ENCODE data around the gene FOXK2. TPM values are rescaled to one million over a fixed set of nuclear protein-coding genes. Genes with fewer than 3 reads are reported as not detected.

Gene FOXK2
- total RNA-seq (2022): 85.9 and 104 TPM in 2 replicates
- percentile 80 among the genes with signal in this experiment for Bru-seq, nascent RNA
- percentile 89 among the genes with signal in this experiment for BruChase-seq, experiment 1, labeled RNA remaining after a 6-hour chase
- percentile 82 among the genes with signal in this experiment for BruChase-seq, experiment 2, labeled RNA remaining after a 2-hour chase
- long read RNA-seq, full-length matches to known transcripts: 78 of 110 reads
- long read RNA-seq, partial matches to known transcripts: 17 of 110 reads
- long read RNA-seq, other reads (novel, unspliced or antisense): 15 of 110 reads

GRCh38 chr17:82518826-82519810 lies at the start of gene FOXK2:
Gene FOXK2 (plus strand): TSS chr17:82519732. CDS start chr17:82519889, 157 bp downstream.
- intact Hi-C loops (cut with micrococcal nuclease): no loop called here
- CTCF ChIA-PET: interaction anchor here (0.8 to 1.2 kb wide), 2 partner anchors 9 to 23 kb away, joined by 4 read pairs; no protein-coding TSS in a partner anchor
- H3K9me3 Mint-ChIP-seq (ENCODE audit: unreplicated experiment): no peaks in the 10 kb centered on the region
- H3K27me3 Mint-ChIP-seq (ENCODE audit: insufficient read depth, unreplicated experiment): no peaks in the 10 kb centered on the region
- TF ChIP-seq, protein P1, sequence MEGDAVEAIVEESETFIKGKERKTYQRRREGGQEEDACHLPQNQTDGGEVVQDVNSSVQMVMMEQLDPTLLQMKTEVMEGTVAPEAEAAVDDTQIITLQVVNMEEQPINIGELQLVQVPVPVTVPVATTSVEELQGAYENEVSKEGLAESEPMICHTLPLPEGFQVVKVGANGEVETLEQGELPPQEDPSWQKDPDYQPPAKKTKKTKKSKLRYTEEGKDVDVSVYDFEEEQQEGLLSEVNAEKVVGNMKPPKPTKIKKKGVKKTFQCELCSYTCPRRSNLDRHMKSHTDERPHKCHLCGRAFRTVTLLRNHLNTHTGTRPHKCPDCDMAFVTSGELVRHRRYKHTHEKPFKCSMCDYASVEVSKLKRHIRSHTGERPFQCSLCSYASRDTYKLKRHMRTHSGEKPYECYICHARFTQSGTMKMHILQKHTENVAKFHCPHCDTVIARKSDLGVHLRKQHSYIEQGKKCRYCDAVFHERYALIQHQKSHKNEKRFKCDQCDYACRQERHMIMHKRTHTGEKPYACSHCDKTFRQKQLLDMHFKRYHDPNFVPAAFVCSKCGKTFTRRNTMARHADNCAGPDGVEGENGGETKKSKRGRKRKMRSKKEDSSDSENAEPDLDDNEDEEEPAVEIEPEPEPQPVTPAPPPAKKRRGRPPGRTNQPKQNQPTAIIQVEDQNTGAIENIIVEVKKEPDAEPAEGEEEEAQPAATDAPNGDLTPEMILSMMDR (IDR thresholded peaks at IDR 0.05; ENCODE audit: unreplicated experiment): no peak
- no TSS peak for BruUV-seq (replicated peaks)
- H3K27ac Mint-ChIP-seq (ENCODE audit: low read depth, unreplicated experiment): peak within 1 kb of the TSS; percentile 61
- H3K36me3 Mint-ChIP-seq (ENCODE audit: insufficient read depth, unreplicated experiment): peaks cover 12% of the 10 kb centered on the region
- H3K4me3 Mint-ChIP-seq (ENCODE audit: unreplicated experiment): peak within 1 kb of the TSS; percentile 79
- peak; percentile 89 for DNase-seq (ENCODE audit: unreplicated experiment)
- H3K4me1 Mint-ChIP-seq (ENCODE audit: insufficient read depth, unreplicated experiment): peaks cover 15% of the 10 kb centered on the region
- POLR2A ChIA-PET: interaction anchor here (0.6 to 5.5 kb wide), 27 partner anchors 11 to 412 kb away, joined by 3 to 165 read pairs (median 5); partner anchors contain the start of genes NARF, SECTM1 and SLC16A3

GRCh38 chr17:82470065-82470464 lies 49.5 kb upstream of the FOXK2 start:
- no peak overlapping the region for H3K4me3 Mint-ChIP-seq (ENCODE audit: unreplicated experiment)
- TF ChIP-seq, protein P1 (IDR thresholded peaks at IDR 0.05; ENCODE audit: unreplicated experiment): no peak
- BruUV-seq (replicated peaks): no TSS peak

GRCh38 chr17:82474223-82475010 lies 45.1 kb upstream of the FOXK2 start:
- peaks cover 62% of the 10 kb centered on the region for H3K36me3 Mint-ChIP-seq (ENCODE audit: insufficient read depth, unreplicated experiment)
- no peak overlapping the region for H3K4me3 Mint-ChIP-seq (ENCODE audit: unreplicated experiment)
- H3K27ac Mint-ChIP-seq (ENCODE audit: low read depth, unreplicated experiment): no peak overlapping the region
- TF ChIP-seq, protein P1 (IDR thresholded peaks at IDR 0.05; ENCODE audit: unreplicated experiment): no peak
- DNase-seq (ENCODE audit: unreplicated experiment): no peak
- no peaks in the 10 kb centered on the region for H3K4me1 Mint-ChIP-seq (ENCODE audit: insufficient read depth, unreplicated experiment)
- no peaks in the 10 kb centered on the region for H3K27me3 Mint-ChIP-seq (ENCODE audit: insufficient read depth, unreplicated experiment)
- intact Hi-C loops (cut with micrococcal nuclease): no loop called here
- POLR2A ChIA-PET: interaction anchor here (0.9 kb wide), 2 partner anchors 21 to 44 kb away, joined by 3 to 4 read pairs; no protein-coding TSS in a partner anchor
- no peaks in the 10 kb centered on the region for H3K9me3 Mint-ChIP-seq (ENCODE audit: unreplicated experiment)
- CTCF ChIA-PET: interaction anchor here (0.6 kb wide), 1 partner anchor 42 kb away, joined by 3 read pairs; no protein-coding TSS in a partner anchor
- BruUV-seq (replicated peaks): no TSS peak

More at GRCh38 chr17:82470065-82470464, 49.5 kb upstream of the FOXK2 start:
- Mint-ChIP-seq H3K27ac (ENCODE audit: low read depth, unreplicated experiment) (no peak overlapping the region), H3K9me3 (ENCODE audit: unreplicated experiment) (no peaks in the 10 kb centered on the region), H3K4me1 (ENCODE audit: insufficient read depth, unreplicated experiment) (no peaks in the 10 kb centered on the region), H3K36me3 (ENCODE audit: insufficient read depth, unreplicated experiment) (peaks cover 61% of the 10 kb centered on the region), H3K27me3 (ENCODE audit: insufficient read depth, unreplicated experiment) (no peaks in the 10 kb centered on the region)
- CTCF ChIA-PET: no interaction called here
- DNase-seq (ENCODE audit: unreplicated experiment): no peak
- intact Hi-C loops (cut with micrococcal nuclease): no loop called here
- POLR2A ChIA-PET: interaction anchor here (0.6 to 1.3 kb wide), 3 partner anchors 10 to 406 kb away, joined by 3 to 4 read pairs (median 3); no protein-coding TSS in a partner anchor
